Liver (tissue), 3 donors: Measurements from ENCODE around the gene LAX1.

Source experiments
- CTCF ChIP-seq: fragments of 150-350 bp; IDR thresholded peaks from 2 replicates; pipeline ENCODE4 v1.5.1; 2017; ENCODE audit warnings: improper control_type of control experiment, low read depth, low read length; ENCODE audit not compliant: missing input control
- FOXA1 ChIP-seq: IDR thresholded peaks from 2 replicates; pipeline ENCODE4 v1.6.1; 2016; ENCODE audit warnings: antibody characterized with exemption
- GABPA ChIP-seq, 2 donors: IDR thresholded peaks in 1 of 2; conservative IDR thresholded peaks in 1 of 2; 2 replicates each; pipeline ENCODE4 v1.6.1; 2016; ENCODE audit warnings: antibody characterized with exemption in 2 of 2, mild to moderate bottlenecking in 1 of 2, moderate library complexity in 1 of 2
- HNF4G ChIP-seq: IDR thresholded peaks from 2 replicates; pipeline ENCODE4 v1.6.1; 2016; ENCODE audit warnings: antibody characterized with exemption
- REST ChIP-seq: IDR thresholded peaks from 2 replicates; pipeline ENCODE4 v1.6.1; 2016; ENCODE audit warnings: antibody characterized with exemption, mild to moderate bottlenecking
- ZBTB33 ChIP-seq: IDR thresholded peaks from 2 replicates; pipeline ENCODE4 v1.6.1; 2016; ENCODE audit warnings: antibody characterized with exemption
- donor health status: healthy.
- donor health status: healthy.

DNA sequence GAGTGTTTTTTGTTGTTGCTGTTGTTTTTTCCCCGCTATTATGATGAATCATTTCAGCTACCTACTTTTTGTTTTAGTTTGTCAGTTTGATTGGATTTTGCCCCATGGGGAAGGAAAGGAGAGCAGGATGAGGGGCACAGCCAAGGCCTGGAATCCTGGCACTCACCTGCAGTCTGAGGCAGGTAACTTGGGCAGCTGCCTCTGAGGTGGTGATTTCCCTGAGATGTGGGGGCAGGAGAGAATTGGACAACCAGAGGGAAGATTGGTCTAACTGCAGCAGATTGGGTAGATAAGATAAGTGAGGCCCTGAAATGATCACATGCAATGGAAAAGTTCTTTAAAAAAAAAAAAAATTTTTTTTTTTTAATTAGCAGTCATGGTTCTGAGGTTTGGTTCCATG is 1.5 kb upstream of the LAX1 start:
- TF ChIP-seq FOXA1 (no peak), CTCF (no peak), REST (no peak), ZBTB33 (no peak), GABPA (IDR thresholded peaks at IDR 0.05 in 1 of 2, conservative IDR thresholded peaks at IDR 0.05 in 1 of 2) (no peak), HNF4G (no peak)
